Hindlimb muscle (tissue), 1 donor: Measurements from ENCODE around the gene IQCB1. TPM values are rescaled to one million over a fixed set of nuclear protein-coding genes. Genes with fewer than 3 reads are reported as not detected.
"Not testable (repeated sequence)": the region's sequence is repeated elsewhere in the genome, so short reads cannot be mapped to it uniquely, and the experiment has no call there.

Source experiments
- DNase-seq: peaks from one replicate; pipeline ENCODE4 v3.0.0-alpha.2; 2013
- polyA plus RNA-seq: library from polyadenylated mRNA; unstranded; fragments of 120-200 nt; gene quantifications from one replicate; pipeline ENCODE4 v1.2.1, GENCODE V29; 2013; ENCODE audit not compliant: insufficient read length

IQCB1 gene
- polyA plus RNA-seq, 1 donor: 20.5 TPM

GRCh38 chr3:121743106-121743505 lies 91.8 kb downstream of the IQCB1 start:
- DNase-seq: not testable (repeated sequence)

DNA sequence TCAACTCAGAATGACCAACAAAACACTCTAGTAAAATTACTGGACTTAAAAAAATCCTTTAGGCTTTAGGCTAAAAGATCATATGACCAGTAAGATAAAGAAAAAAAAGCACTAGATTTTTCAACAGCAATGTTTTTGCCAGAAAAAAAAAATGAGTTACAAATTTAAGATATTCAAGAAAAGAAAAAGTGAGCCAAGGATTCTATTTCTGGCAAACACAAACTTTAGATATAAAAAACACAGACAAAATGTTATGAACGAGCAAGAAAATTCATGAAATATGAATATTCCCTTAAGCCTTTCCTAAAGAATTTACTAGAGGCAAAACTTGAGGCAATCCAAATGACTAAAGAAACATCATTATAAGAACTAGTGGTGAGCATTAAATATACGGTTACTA lies 94.0 kb downstream of the IQCB1 start:
- DNase-seq: no peak

DNA sequence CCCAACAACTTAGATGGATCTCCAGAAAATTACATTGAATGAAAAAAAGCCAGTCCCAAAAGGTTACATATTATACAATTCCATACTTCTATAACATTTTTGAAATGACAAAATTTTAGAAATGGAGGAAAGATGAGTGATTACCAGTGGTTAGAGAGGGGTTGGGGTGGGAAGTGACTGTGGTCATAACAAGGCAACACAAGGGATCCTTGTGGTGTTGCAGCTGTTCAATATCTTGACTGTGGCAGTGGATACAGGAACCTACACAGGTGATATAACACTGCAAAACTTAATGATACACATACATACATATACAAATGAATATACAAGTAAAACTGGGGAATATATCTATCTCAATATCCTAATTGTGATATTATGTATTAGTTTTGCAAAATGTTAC lies 95.0 kb downstream of the IQCB1 start:
- no peak for DNase-seq

- no peak for DNase-seq
Observed at GRCh38 chr3:121737644-121738043, 97.2 kb downstream of the IQCB1 start.

GRCh38 chr3:121736112-121736511 lies 98.7 kb downstream of the IQCB1 start:
- DNase-seq: no peak

GRCh38 chr3:121735047-121735696 lies 99.7 kb downstream of the IQCB1 start:
- DNase-seq: no peak

DNA sequence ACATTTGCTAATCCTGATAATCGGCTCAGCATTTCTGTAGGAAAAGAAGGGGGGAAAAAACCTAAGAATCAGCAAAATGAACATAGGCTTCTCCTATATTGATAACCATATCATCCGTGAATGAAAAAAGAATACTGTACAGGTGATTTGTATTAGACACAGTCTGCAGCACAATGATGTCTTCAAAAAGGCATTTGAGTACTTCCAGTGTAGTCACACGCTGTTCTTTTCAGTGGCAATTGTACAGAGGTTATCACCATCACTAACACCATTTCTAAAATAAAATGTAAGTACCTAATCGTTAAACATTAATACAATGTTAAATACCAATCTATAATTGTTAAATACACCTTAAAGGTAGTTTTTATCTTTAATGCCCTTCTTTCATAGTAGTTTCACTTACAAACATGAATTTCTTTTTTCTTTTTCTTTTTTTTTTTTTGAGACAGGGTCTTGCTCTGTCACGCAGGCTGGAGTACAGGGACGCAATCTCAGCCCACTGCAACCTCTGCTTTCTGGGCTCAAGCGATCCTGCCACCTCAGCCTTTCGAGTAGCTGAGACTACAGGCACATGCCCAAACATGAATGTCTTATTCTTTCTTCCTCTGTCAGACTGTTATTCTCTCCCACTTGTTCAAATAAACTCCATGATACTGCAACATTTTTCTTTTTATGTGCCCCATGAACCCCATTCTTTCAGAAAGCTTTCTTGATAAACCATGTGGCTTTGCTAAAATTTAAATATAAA lies 103.7 kb downstream of the IQCB1 start:
- no peak for DNase-seq

GRCh38 chr3:121724130-121724529 lies 110.7 kb downstream of the IQCB1 start:
- DNase-seq: no peak

DNA sequence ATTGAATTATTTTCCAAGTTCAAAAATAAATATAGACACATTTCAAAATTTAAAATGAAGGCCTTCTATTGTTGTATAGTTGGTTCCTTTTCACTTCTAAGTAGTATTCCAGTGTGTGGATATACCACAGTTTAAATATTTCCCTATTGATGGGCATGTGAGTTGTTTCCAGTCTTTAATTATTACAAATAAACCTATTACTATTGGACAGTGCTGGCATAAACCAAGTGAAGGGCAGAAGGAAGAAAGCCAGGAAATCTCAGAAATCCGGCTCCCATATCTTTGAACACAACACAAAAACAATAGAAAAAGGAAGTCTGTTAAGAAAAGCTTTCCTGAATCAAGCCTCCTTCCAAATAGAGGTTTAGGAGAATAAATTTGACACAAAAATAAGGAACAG lies 111.4 kb downstream of the IQCB1 start:
- DNase-seq: no peak

- no peak for DNase-seq
Observed at GRCh38 chr3:121722411-121722810, 112.4 kb downstream of the IQCB1 start.

GRCh38 chr3:121720163-121720562 lies 114.7 kb downstream of the IQCB1 start:
- DNase-seq: no peak

Other genes starting within 250 kb of the IQCB1 start
- 2.6 TPM for gene FBXO40, start 241.7 kb downstream of the IQCB1 start, polyA plus RNA-seq
- 9.9 TPM for gene HCLS1, start 174.2 kb downstream of the IQCB1 start, polyA plus RNA-seq
- gene GOLGB1, start 85.3 kb downstream of the IQCB1 start, polyA plus RNA-seq: 43.1 TPM
- 8.4 TPM for gene EAF2, start 149 bp upstream of the IQCB1 start, polyA plus RNA-seq
- gene SLC15A2, start 59.3 kb upstream of the IQCB1 start, polyA plus RNA-seq: 61.8 TPM
- 0.49 TPM for gene ILDR1, start 187.2 kb upstream of the IQCB1 start, polyA plus RNA-seq
- 5.2 TPM for gene CD86, start 220.3 kb upstream of the IQCB1 start, polyA plus RNA-seq